ENCODE measurements around the gene STMN3.

- no peak for TF ChIP-seq CTCF (IDR thresholded peaks at IDR 0.05; ENCODE audit: low read depth, low read length, missing input control)
- no peak for TF ChIP-seq MAX (IDR thresholded peaks at IDR 0.05)
- no peak for TF ChIP-seq RXRA (IDR thresholded peaks at IDR 0.05)
- no peak for TF ChIP-seq TAF1 (conservative IDR thresholded peaks at IDR 0.05)
- TF ChIP-seq HNF4G (IDR thresholded peaks at IDR 0.05): no peak
- TF ChIP-seq GABPA (IDR thresholded peaks at IDR 0.05 in 1 of 2, conservative IDR thresholded peaks at IDR 0.05 in 1 of 2): no peak
- TF ChIP-seq ATF3 (IDR thresholded peaks at IDR 0.05): no peak
- TF ChIP-seq SP1 (IDR thresholded peaks at IDR 0.05): no peak
- TF ChIP-seq REST (IDR thresholded peaks at IDR 0.05): no peak
These were observed 20.7 kb upstream of the STMN3 start for GRCh38 chr20:63673951-63674350.
